HAP-1 (cell line): ENCODE data around the gene SHANK3.

Experiments
- DNase-seq, 2 experiments: peaks; one replicate each; pipeline ENCODE4 v3.0.0-alpha.2; 2016 to 2020; ENCODE audit warnings: low spot score in 2 of 2
- H3K27me3 ChIP-seq: fragments of 250-450 bp; sonication (Bioruptor Pico); 2 replicates; pipeline ENCODE4 v1.5.1; 2020; ENCODE audit warnings: low read depth, mild to moderate bottlenecking, moderate library complexity
- H3K36me3 ChIP-seq: fragments of 250-450 bp; sonication (Bioruptor Pico); replicated peaks from 2 replicates; pipeline ENCODE4 v1.5.1; 2020; ENCODE audit warnings: mild to moderate bottlenecking
- H3K4me1 ChIP-seq: fragments of 250-450 bp; sonication (Bioruptor Pico); 2 replicates; pipeline ENCODE4 v1.5.1; 2020; ENCODE audit warnings: mild to moderate bottlenecking
- H3K4me3 ChIP-seq: fragments of 250-450 bp; sonication (Bioruptor Pico); 2 replicates; pipeline ENCODE4 v1.5.1; 2020; ENCODE audit warnings: mild to moderate bottlenecking, moderate library complexity
- H3K9me3 ChIP-seq: fragments of 250-450 bp; sonication (Bioruptor Pico); 2 replicates; pipeline ENCODE4 v1.5.1; 2020; ENCODE audit warnings: mild to moderate bottlenecking, moderate library complexity
- in situ Hi-C: fragments of 300-500 bp; cut with MboI; formaldehyde crosslinking; loops from 3 replicates; pipeline ENCODE4 v1.14.3; 2020; ENCODE audit warnings: low sequenced_read_pairs, inconsistent platforms, mixed read lengths

Gene SHANK3

DNA sequence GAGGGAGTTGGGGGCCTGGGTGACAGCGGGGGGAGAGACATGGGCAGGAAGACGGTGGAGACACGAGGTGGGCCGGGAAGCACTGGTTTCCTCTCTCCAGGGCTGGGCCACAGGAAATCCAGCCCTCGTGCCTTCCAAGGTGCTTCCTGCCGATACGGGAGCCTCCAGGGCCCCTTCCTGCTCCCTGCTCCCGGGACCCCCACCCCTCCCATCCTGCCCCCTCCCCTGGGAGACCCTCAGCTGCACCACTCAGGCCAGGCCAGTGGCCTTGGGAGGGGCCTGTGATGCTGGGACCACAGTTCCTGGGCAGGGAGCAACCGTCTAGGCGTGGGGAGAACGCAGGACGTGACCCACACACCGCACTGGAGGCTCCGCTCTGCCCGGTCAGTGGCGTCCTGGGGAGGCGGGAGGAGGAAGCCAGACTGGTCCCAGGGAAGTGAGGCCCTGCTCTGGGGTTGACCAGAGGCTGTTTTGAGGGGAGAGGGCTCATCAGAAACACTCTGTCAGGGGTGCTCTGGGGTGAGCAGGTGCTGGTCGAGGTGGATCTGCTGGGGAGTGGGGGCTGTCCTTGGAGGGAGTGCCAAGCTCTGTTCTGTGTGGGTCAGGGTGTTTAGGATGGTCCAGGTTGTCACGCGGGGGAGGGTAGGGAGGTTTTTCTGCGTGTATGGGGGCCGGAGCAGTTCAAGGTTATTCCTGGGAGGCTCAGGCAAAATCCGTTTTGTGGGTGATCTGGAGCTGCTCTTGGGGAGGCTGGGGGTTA, at the start of gene SHANK3:
TSS of gene SHANK3 (plus strand) at position 353 of the 760 bp plus-strand sequence.
- peak within 1 kb of the TSS; percentile 30 for H3K4me3 ChIP-seq
- no peaks in the 10 kb centered on the region for H3K36me3 ChIP-seq
- H3K4me1 ChIP-seq, result peaks cover 6% of the 10 kb centered on the region
- DNase-seq, result no peak
- H3K27me3 ChIP-seq, result no peaks in the 10 kb centered on the region
- no peaks in the 10 kb centered on the region for H3K9me3 ChIP-seq
- in situ Hi-C loops, result no loop called here

DNA sequence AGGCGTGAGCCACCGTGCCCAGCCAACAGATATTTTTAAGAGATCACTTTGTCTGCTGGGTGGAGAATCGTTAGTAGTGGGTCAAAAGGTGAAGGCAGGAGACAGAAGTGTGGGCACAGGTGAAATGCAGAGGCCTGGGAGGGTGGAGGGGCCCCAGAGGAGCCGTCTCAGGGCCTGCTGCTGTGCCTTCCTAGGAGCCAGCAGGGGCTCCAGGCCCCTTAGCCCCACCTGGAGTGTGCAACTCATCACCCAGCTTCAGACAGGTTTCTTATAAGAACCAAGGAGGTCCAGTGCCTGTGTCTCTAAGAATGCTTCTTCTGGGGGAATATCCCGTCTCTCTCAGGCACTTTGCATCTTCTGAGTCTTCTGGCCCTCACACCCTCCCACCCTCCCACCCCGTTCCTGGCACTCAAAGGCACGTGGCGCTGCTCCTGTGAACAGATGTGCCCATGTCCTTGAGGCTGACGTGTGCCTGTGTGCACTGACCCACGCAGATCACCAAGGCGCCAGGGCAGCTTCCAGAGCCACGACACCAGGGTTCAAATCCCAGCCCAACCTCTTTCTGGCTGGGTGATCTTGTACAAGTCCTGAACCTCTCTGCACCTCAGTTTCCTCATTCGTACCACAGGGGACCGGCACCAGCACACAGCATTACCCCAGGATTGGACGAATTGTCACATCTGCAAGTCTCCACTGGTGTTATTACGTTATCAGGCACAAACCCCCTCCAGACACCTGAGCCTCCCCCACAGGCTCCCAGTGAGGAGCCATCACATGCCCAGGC, 48.1 kb upstream of the SHANK3 start:
- Histone ChIP-seq H3K27me3 (no peaks in the 10 kb centered on the region), H3K9me3 (no peaks in the 10 kb centered on the region), H3K36me3 (no peaks in the 10 kb centered on the region), H3K4me3 (no peak overlapping the region), H3K4me1 (peaks cover 22% of the 10 kb centered on the region)
- in situ Hi-C loops, result no loop called here
- DNase-seq, result no peak

DNA sequence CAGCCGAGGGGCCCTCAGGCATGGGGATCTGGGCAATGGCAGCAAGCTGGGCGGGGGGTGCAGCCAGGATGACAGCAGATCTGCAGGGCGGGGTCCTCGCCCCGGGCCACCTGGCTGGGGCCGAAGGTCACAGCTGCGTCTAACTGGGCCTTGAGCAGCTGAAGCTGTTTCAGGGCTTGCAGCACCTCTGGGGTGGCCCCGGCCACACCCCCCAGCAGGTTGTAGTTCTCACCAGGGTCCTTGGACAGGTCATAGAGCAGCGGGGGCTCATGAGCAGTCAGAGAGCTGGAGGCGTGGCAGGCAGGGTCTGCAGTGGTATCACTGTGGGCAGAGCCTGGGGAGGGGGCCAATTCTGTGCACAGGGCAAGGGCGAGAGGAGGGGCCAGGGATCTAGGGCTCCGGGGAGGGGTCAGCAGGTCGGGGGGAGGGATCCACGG, 47.5 kb upstream of the SHANK3 start:
- no peaks in the 10 kb centered on the region for H3K9me3 ChIP-seq
- no peaks in the 10 kb centered on the region for H3K27me3 ChIP-seq
- no peak overlapping the region for H3K4me3 ChIP-seq
- peaks cover 17% of the 10 kb centered on the region for H3K4me1 ChIP-seq
- H3K36me3 ChIP-seq, result no peaks in the 10 kb centered on the region
- DNase-seq, result no peak
- in situ Hi-C loops, result no loop called here

DNA sequence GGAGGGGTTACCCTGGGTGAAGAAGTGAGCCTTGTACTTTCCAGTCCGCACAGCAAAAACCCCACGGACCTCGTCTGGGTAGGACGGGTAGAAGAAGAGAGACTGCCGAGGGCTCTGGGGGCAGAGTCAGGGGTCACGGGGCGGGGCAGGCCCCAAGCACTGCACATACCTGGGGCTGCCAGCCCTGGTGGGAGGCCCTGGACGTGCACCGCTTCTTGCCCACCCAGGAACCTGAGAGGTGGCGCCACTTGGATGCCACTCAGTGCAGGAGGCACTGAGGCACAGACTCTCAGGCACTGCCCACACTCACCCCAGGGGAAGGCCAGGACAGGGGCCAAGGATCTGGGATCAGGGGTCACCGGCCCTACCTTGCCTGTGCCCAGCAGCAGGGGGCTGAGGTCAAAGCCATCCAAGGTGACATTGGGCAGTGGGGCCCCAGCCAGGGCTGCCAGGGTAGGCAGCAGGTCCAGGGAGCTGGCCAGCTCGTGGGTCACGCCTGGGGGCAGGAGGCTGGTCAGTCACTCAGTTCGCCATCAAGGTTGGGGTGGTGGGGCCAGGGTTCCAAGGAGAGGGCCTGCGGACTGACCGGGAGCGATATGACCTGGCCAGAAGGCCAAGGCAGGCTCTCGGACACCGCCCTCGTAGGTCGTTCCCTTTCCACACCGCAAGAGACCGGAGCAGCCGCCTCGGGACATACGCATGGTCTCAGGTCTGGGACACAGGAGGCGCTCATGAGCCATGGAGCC, 46.9 kb upstream of the SHANK3 start:
- no peak for DNase-seq
- no peaks in the 10 kb centered on the region for H3K27me3 ChIP-seq
- no peaks in the 10 kb centered on the region for H3K9me3 ChIP-seq
- no peak overlapping the region for H3K4me3 ChIP-seq
- no peaks in the 10 kb centered on the region for H3K36me3 ChIP-seq
- H3K4me1 ChIP-seq, result peaks cover 14% of the 10 kb centered on the region
- in situ Hi-C loops, result no loop called here

DNA sequence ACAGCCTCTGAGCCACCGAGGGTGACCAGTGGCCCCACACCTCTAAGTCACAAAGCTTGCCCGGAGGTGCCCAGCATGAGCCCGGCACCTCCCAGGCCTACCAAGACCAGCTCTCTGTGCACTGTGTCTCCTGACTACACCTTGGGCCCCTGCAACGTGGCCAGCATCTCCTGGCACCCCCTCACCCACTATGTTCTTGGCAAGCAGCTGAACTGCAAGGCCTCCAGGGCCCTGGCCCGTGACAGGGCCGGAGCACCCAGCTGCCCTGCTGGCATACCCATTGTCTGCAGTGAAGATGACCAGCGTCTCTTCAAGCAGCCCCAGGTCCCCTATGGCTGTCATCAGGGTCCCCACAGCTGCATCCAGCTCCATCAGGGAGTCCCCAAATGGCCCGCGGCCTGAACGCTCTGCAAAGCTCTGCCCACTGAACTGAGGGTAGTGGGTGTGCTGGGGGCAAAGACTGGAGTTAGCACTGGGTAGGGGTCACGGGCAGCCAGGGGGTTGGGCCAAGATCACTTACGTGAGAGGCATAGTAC, 46.2 kb upstream of the SHANK3 start:
- Histone ChIP-seq H3K9me3 (no peaks in the 10 kb centered on the region), H3K4me1 (peaks cover 7% of the 10 kb centered on the region), H3K36me3 (no peaks in the 10 kb centered on the region), H3K27me3 (no peaks in the 10 kb centered on the region), H3K4me3 (no peak overlapping the region)
- DNase-seq, result no peak
- in situ Hi-C loops, result no loop called here

DNA sequence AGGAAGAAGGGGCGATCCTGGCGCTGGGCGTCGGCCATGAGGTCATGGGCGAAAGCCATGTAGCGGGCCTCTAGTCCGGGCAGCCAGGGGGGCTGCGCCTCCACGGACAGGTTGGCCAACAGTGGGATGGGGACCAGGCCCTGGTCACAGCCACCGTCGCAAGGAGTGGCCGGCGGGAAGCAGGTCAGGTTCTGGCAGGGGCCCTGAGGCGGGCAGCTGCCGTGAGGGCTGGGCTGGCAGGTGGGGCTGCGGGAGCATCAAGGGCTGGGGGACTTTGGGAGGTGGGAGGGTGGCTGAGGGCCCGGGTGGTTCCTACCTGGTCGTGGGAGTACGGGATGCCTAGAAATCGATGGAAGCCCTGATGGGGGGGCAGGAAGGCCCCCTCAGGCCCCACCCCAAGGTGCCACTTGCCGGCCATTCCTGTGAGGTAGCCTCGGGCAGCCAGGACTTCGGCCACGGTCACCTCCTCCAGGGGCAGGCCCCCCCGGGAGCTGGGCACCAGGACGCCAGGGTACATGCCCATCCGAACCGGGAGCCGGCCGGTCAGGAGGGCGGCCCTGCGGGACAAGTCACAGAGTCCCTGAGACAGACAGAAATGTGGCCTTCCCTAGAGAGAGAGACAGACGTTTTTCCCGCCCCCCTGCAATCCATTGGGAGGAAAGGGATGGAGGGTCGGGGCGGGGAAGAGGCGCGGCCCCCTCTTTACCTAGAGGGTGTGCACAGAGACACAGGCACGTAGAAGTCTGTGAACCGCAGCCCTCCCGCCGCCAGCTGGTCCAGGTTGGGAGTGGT, 45.6 kb upstream of the SHANK3 start:
- peaks cover 7% of the 10 kb centered on the region for H3K4me1 ChIP-seq
- in situ Hi-C loops, result no loop called here
- no peaks in the 10 kb centered on the region for H3K9me3 ChIP-seq
- DNase-seq, result peak in 1 of 2 experiments; percentile 54
- H3K36me3 ChIP-seq, result no peaks in the 10 kb centered on the region
- H3K27me3 ChIP-seq, result no peaks in the 10 kb centered on the region
- peak overlapping the region; percentile 84 for H3K4me3 ChIP-seq

DNA sequence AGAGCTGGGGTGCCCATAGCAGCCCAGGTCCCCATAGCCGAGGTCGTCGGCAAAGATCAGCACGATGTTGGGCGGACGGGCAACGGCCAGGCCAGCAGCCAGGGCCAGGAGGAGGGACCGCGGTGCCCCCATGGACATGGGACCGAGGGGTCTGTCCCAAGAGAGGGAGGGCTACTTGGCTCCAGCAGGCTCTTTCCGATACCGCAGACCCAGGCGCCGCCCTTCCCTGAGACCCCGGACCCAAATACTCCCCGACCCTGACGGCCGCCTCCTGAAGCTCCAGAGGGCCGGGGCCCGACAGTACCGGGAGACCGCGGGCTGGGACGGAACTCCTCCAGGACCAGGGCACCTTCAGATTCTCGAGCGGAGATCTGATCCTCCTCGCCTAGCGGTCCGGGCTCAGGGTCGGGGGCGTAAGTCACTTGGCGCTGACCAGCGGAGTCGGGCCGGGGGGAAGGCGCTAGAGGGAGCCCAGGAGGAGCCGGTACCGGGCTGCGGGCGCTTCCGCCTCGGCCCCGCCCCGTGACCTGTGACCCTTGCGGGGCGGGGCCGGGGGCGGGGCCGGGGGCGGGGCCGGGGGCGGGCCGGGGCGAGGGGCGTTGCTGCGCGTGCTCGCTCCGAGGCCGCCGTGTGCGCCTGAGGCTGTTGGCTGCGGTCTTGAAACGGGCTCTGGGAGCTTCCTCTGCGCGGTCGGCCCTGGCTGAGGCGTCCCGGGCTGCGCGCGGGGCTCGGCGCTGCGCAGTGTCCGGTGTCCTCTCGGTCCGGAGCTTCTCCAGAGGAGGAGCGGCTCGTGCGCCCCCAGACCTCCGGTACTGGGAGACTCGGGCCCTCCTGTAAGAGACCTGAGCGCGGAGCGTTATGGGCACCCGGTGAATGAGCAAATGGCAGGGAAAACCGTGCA, 44.7 kb upstream of the SHANK3 start, which contains the start of gene ARSA:
TSS of gene ARSA (minus strand) at position 511 of the 901 bp plus-strand sequence. CDS start at position 138, 373 bp downstream.
- Histone ChIP-seq H3K4me1 (peaks cover 7% of the 10 kb centered on the region), H3K9me3 (no peaks in the 10 kb centered on the region), H3K4me3 (peak within 1 kb of the TSS; percentile 84), H3K36me3 (no peaks in the 10 kb centered on the region), H3K27me3 (no peaks in the 10 kb centered on the region)
- DNase-seq, result peak; percentile 56 to 86
- in situ Hi-C loops, result no loop called here

DNA sequence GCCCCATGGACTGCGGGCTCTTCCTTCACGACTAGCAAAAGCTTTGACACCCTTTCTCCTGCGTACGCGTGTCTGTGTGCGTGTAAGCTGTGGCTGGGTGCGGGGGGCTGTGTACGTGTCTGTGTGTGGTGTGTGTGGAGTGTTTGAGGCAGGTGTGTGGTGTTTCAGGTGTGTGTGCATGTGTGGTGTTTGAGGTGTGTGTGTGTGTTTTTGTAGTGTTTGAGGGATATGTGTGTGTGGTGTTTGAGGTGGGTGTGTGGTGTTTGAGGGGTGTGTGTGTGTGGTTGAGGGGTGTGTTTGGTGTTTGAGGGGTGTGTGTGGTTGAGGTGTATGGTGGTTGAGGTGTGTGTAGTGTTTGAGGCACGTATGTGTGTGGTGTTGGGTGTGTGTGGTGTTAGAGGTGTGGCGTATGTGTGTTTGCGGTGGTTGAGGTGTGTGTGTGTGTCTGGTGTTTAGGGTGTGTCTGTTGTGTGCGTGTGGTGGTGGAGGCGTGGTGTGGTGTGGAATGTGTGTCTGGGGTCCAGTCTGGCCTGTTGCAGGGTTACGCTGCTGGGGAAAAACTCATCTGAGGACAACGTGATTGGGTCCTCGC, 44.0 kb upstream of the SHANK3 start:
- Histone ChIP-seq H3K27me3 (no peaks in the 10 kb centered on the region), H3K36me3 (no peaks in the 10 kb centered on the region), H3K4me1 (peaks cover 7% of the 10 kb centered on the region), H3K9me3 (no peaks in the 10 kb centered on the region), H3K4me3 (peak overlapping the region; percentile 84)
- in situ Hi-C loops, result no loop called here
- DNase-seq, result no peak

DNA sequence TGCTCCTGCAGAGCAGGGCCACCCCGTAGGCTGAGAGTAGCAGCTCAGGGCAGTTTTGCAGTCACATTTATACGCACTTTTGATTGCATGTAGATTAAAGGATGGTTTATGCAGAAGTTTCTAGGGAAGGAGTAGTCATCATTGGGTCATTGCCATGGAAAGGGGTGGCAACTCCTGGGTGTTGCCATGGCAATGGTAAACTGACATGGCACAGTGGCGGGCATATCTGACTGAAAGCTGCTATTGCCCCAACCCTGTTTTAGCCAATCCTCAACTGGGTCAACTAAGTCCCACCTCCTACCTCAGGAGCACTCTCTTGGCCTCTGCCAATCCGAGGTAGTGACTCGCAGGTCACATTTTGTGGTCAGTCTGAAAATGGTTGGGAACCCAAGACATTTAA, 42.2 kb upstream of the SHANK3 start:
- no peaks in the 10 kb centered on the region for H3K9me3 ChIP-seq
- H3K4me3 ChIP-seq, result no peak overlapping the region
- in situ Hi-C loops, result no loop called here
- no peak for DNase-seq
- H3K36me3 ChIP-seq, result no peaks in the 10 kb centered on the region
- no peaks in the 10 kb centered on the region for H3K27me3 ChIP-seq
- H3K4me1 ChIP-seq, result peaks cover 7% of the 10 kb centered on the region

DNA sequence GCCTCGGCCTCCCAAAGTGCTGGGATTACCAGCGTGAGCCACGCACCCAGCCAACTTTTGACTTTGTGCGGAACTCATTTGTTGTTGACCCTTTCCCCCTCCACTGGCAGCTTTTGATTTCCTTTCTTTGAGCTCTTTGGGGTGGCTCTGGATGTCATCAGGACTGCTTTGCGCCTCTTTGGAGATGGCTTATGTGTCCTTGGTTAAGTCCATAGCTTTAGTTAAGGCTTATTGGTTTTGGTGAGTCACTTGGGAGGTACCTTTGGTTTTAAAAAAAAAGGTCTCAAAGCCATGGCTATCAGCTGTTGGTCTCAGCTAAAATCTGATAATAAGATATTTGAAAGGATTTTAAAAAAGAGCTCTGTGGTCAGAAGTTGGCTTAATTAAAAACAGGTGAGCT, 39.5 kb upstream of the SHANK3 start:
- Histone ChIP-seq H3K4me1 (peaks cover 7% of the 10 kb centered on the region), H3K4me3 (no peak overlapping the region), H3K27me3 (no peaks in the 10 kb centered on the region), H3K9me3 (no peaks in the 10 kb centered on the region), H3K36me3 (no peaks in the 10 kb centered on the region)
- DNase-seq, result no peak
- in situ Hi-C loops, result no loop called here

DNA sequence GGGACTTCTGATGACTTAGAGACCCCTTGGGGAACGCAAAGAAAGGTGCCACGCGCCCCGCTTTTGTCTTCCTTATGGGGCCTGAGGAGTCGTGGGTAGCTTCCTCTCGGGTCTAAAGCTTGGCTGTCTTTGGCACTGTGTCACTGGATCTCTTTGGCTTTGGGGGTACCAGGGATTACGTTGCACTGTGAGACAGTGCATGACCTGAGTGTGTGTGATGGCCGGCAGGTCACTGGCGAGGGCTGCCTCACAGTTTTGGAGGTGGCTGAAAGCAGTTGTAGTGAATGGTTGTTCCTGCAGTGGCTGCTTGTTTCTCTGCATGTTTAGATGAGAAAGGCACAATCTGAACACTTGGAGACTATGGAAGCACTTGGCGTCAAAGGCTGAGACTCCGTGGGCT, 38.9 kb upstream of the SHANK3 start:
- in situ Hi-C loops, result no loop called here
- DNase-seq, result no peak
- H3K9me3 ChIP-seq, result no peaks in the 10 kb centered on the region
- no peak overlapping the region for H3K4me3 ChIP-seq
- H3K36me3 ChIP-seq, result no peaks in the 10 kb centered on the region
- peaks cover 3% of the 10 kb centered on the region for H3K4me1 ChIP-seq
- no peaks in the 10 kb centered on the region for H3K27me3 ChIP-seq

DNA sequence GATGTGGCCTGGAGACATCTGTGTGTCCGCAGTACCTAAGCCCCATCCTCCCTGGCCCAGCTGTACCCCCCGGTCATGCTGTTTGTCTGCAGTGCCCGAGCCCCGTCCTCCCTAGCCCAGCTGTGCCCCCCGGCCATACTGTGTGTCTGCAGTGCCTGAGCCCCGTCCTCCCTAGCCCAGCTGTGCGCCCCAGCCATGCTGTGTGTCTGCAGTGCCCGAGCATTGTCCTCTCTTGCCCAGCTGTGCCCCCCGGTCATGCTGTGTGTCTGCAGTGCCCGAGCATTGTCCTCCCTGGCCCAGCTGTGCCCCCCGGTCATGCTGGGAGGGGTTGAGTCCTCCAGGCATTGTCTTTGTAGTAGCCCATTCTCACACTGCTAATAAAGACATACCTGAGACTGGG, 37.0 kb upstream of the SHANK3 start:
- no peak for DNase-seq
- in situ Hi-C loops, result no loop called here
- H3K27me3 ChIP-seq, result no peaks in the 10 kb centered on the region
- H3K4me3 ChIP-seq, result no peak overlapping the region
- no peaks in the 10 kb centered on the region for H3K4me1 ChIP-seq
- no peaks in the 10 kb centered on the region for H3K36me3 ChIP-seq
- H3K9me3 ChIP-seq, result no peaks in the 10 kb centered on the region
